Endothelial cell of umbilical vein (primary cell): Measurements from ENCODE around the gene PI4KB. TPM values are rescaled to one million over a fixed set of nuclear protein-coding genes. Genes with fewer than 3 reads are reported as not detected.

Source experiments
- BruUV-seq: library from RNA; stranded (reverse); fragments of 400-500 nt; replicated peaks from 2 replicates; lab custom pipeline; 2021; lab: Mats Ljungman, UMichigan
- CTCF ChIA-PET: fragments of 300-600, 350-600 bp; sonication (Branson Sonifier 250); formaldehyde crosslinking; loops from one replicate; lab custom pipeline; 2021; ENCODE audit warnings: antibody characterized with exemption, inconsistent platforms; lab: Charles Lee
- POLR2A ChIA-PET: fragments of 300-600, 350-600 bp; sonication (Branson Sonifier 250); formaldehyde crosslinking; loops from one replicate; lab custom pipeline; 2021; ENCODE audit warnings: antibody characterized with exemption, inconsistent platforms; lab: Charles Lee
- DNase-seq: peaks from one replicate; pipeline ENCODE4 v3.0.0-alpha.2; 2011; ENCODE audit warnings: low read depth, low spot score
- FAIRE-seq: peaks from 2 replicates; lab custom pipeline; 2011; peaks lifted over from hg19 to GRCh38; lab: Jason Lieb, UNC
- H2AFZ ChIP-seq: 2 replicates; pipeline ENCODE4 v1.6.0; 2012; ENCODE audit warnings: low read depth, low read length, control low read depth, inconsistent platforms
- H3K27ac ChIP-seq: 2 replicates; pipeline ENCODE4 v1.5.1; 2011; ENCODE audit warnings: low read depth, mild to moderate bottlenecking, control low read depth, low read length, moderate library complexity; ENCODE audit not compliant: insufficient read depth
- H3K27me3 ChIP-seq, 2 experiments: 2 replicates each; pipeline versions ENCODE4 v1.6.0 to v1.6.1; 2011; ENCODE audit warnings: low read length in 2 of 2, mixed read lengths in 1 of 2; ENCODE audit not compliant: control insufficient read depth in 2 of 2, insufficient read depth in 2 of 2
- H3K36me3 ChIP-seq, 2 experiments: 2 replicates in 1 of 2; 3 replicates in 1 of 2; pipeline ENCODE4 v1.5.1; 2011; ENCODE audit warnings: low read length in 2 of 2, mild to moderate bottlenecking in 1 of 2, moderate library complexity in 1 of 2; ENCODE audit not compliant: control insufficient read depth in 2 of 2, insufficient read depth in 2 of 2; ENCODE audit errors: extremely low read depth in 1 of 2
- H3K4me1 ChIP-seq: 3 replicates; pipeline ENCODE4 v1.5.1; 2011; ENCODE audit warnings: mild to moderate bottlenecking, low read length; ENCODE audit not compliant: control insufficient read depth, insufficient read depth; ENCODE audit errors: extremely low read depth
- H3K4me2 ChIP-seq: 2 replicates; pipeline ENCODE4 v1.6.1; 2011; ENCODE audit warnings: low read length, control low read depth, mixed read lengths; ENCODE audit not compliant: insufficient read depth
- H3K4me3 ChIP-seq, 3 experiments: fragments of 200-600 bp in 1 of 3; sonication (generic), shearing (Covaris generic) in 1 of 3; replicated peaks in 1 of 3; 2 replicates each; pipeline ENCODE4 v1.5.1; 2011 to 2016; ENCODE audit warnings: control low read depth in 3 of 3, low read length in 3 of 3, mild to moderate bottlenecking in 2 of 3, inconsistent platforms in 1 of 3, low read depth in 1 of 3, moderate library complexity in 1 of 3; ENCODE audit not compliant: insufficient read depth in 1 of 3
- H3K79me2 ChIP-seq: 2 replicates; pipeline ENCODE4 v1.6.0; 2012; ENCODE audit warnings: low read length, inconsistent platforms; ENCODE audit not compliant: control insufficient read depth, insufficient read depth
- H3K9ac ChIP-seq: replicated peaks from 2 replicates; pipeline ENCODE3; 2011; ENCODE audit warnings: low read length, control low read depth; ENCODE audit not compliant: insufficient read depth; ENCODE audit errors: extremely low read depth
- H3K9me1 ChIP-seq: replicated peaks from 3 replicates; pipeline ENCODE4 v1.6.0; 2011; ENCODE audit warnings: mild to moderate bottlenecking, low read length; ENCODE audit not compliant: control insufficient read depth, insufficient read depth; ENCODE audit errors: extremely low read depth
- H3K9me3 ChIP-seq: replicated peaks from 2 replicates; pipeline ENCODE4 v1.5.1; 2012; ENCODE audit warnings: low read length, inconsistent platforms; ENCODE audit not compliant: control insufficient read depth, insufficient read depth
- H4K20me1 ChIP-seq: replicated peaks from 2 replicates; pipeline ENCODE3; 2011; ENCODE audit warnings: mild to moderate bottlenecking, low read length; ENCODE audit not compliant: control insufficient read depth, insufficient read depth; ENCODE audit errors: extremely low read depth
- CTCF ChIP-seq, 2 donors: IDR thresholded peaks; 1 replicate in 1 of 2; 2 replicates in 1 of 2; pipeline ENCODE4 v1.5.1; 2011; ENCODE audit warnings: low read length in 2 of 2, mild to moderate bottlenecking in 2 of 2, moderate library complexity in 2 of 2, control low read depth in 1 of 2, inconsistent platforms in 1 of 2, low read depth in 1 of 2; ENCODE audit not compliant: insufficient read depth in 1 of 2; ENCODE audit errors: extremely low read depth in 1 of 2
- EZH2 ChIP-seq: IDR thresholded peaks from 2 replicates; pipeline ENCODE4 v1.6.1; 2012; ENCODE audit warnings: borderline replicate concordance, low read depth, mild to moderate bottlenecking, moderate library complexity, low read length, inconsistent platforms; ENCODE audit not compliant: severe bottlenecking
- FOS ChIP-seq: IDR thresholded peaks from 2 replicates; pipeline ENCODE4 v1.6.1; 2011; ENCODE audit warnings: mild to moderate bottlenecking, low read length, moderate library complexity, borderline replicate concordance; ENCODE audit not compliant: insufficient read depth
- GATA2 ChIP-seq: IDR thresholded peaks from 2 replicates; pipeline ENCODE4 v1.7.0; 2011; ENCODE audit warnings: low read depth, mild to moderate bottlenecking, moderate library complexity, mixed read lengths, low read length; ENCODE audit not compliant: insufficient read length, insufficient read depth
- JUN ChIP-seq: IDR thresholded peaks from 2 replicates; pipeline ENCODE4 v1.6.1; 2011; ENCODE audit warnings: borderline replicate concordance, low read depth; ENCODE audit not compliant: insufficient read length, insufficient read depth
- MAX ChIP-seq: IDR thresholded peaks from 2 replicates; pipeline ENCODE4 v1.6.1; 2011; ENCODE audit not compliant: insufficient read depth, insufficient read length
- MYC ChIP-seq: IDR thresholded peaks from one replicate; pipeline ENCODE4 v1.6.1; 2011; ENCODE audit warnings: mild to moderate bottlenecking, low read depth, low read length
- POLR2A ChIP-seq: IDR thresholded peaks from 2 replicates; pipeline ENCODE4 v1.6.1; 2012; ENCODE audit warnings: low read depth, mild to moderate bottlenecking, control low read depth, low read length
- POLR2AphosphoS5 ChIP-seq: IDR thresholded peaks from 2 replicates; pipeline ENCODE4 v1.6.1; 2012; ENCODE audit warnings: low read depth, mild to moderate bottlenecking, control low read depth, low read length, moderate library complexity; ENCODE audit not compliant: insufficient read depth
- dilution Hi-C: fragments of 300-500 bp; cut with MboI; formaldehyde crosslinking; loops from one replicate; pipeline ENCODE4 v1.15.0; 2019; ENCODE audit warnings: low sequenced_read_pairs; ENCODE audit not compliant: extremely low pct_ligation_motif_present
- intact Hi-C: fragments of 100-400 bp; cut with micrococcal nuclease; formaldehyde crosslinking; loops from one replicate; pipeline ENCODE4 v1.10.0; 2022
- polyA plus RNA-seq, 4 experiments: library from polyadenylated mRNA; depleted of rRNA in 3 of 4; stranded (reverse) in 3 of 4; unstranded in 1 of 4; fragments of >200 nt; gene quantifications; 2 replicates each; pipeline versions ENCODE4 v1.2.1 to v1.2.3, GENCODE V29; 2011 to 2012; ENCODE audit warnings: missing spikeins in 1 of 4
- total RNA-seq: library from RNA; stranded (reverse); gene quantifications from 2 replicates; pipeline ENCODE4 v1.2.3, GENCODE V29; 2021

Gene PI4KB
- total and polyA plus RNA-seq, 2 donors (not counting 3 experiments of a cell fraction or from before 2014, with no cell fraction given) = 60.9 to 67.8 TPM

GRCh38 chr1:151287767-151288500 lies 39.3 kb downstream of the PI4KB start:
- H3K4me1 ChIP-seq = peaks cover 6% of the 10 kb centered on the region
- no peak overlapping the region for H3K27ac ChIP-seq
- dilution Hi-C loops (no loop called here), intact Hi-C loops (no loop called here)
- H4K20me1 ChIP-seq = no peaks in the 10 kb centered on the region
- H2AFZ ChIP-seq = no peak overlapping the region
- no peak overlapping the region for H3K4me2 ChIP-seq
- H3K9ac ChIP-seq = no peak overlapping the region
- no peak overlapping the region for H3K4me3 ChIP-seq
- H3K9me1 ChIP-seq = no peaks in the 10 kb centered on the region
- DNase-seq (no peak), FAIRE-seq (no peak)
- H3K9me3 ChIP-seq = no peaks in the 10 kb centered on the region
- CTCF ChIA-PET = interaction anchor here (1.1 kb wide), 1 partner anchor 13 kb away, joined by 5 read pairs; no protein-coding TSS in a partner anchor
- H3K27me3 ChIP-seq = no peaks in the 10 kb centered on the region
- H3K36me3 ChIP-seq = peaks cover 2 to 62% of the 10 kb centered on the region in 2 experiments
- no TSS peak for BruUV-seq
- no peak for TF ChIP-seq EZH2
- TF ChIP-seq POLR2A = peak; percentile 32
- no peak for TF ChIP-seq MYC
- TF ChIP-seq MAX = no peak
- TF ChIP-seq JUN = no peak
- TF ChIP-seq POLR2AphosphoS5 = no peak
- POLR2A ChIA-PET = no interaction called here
- peaks cover 8% of the 10 kb centered on the region for H3K79me2 ChIP-seq

- Histone ChIP-seq H3K9ac (no peak overlapping the region), H3K9me1 (no peaks in the 10 kb centered on the region), H4K20me1 (no peaks in the 10 kb centered on the region), H3K36me3 (peaks cover 0 to 56% of the 10 kb centered on the region in 2 experiments), H3K4me3 (no peak overlapping the region), H3K4me1 (peaks cover 6% of the 10 kb centered on the region), H3K27me3 (no peaks in the 10 kb centered on the region), H3K9me3 (no peaks in the 10 kb centered on the region), H2AFZ (no peak overlapping the region), H3K27ac (no peak overlapping the region), H3K4me2 (no peak overlapping the region), H3K79me2 (peaks cover 8% of the 10 kb centered on the region)
- DNase-seq (no peak), FAIRE-seq (no peak)
- dilution Hi-C loops (no loop called here), intact Hi-C loops (no loop called here)
- no TSS peak for BruUV-seq
- no peak for TF ChIP-seq MAX
- TF ChIP-seq FOS = no peak
- no peak for TF ChIP-seq EZH2
- TF ChIP-seq CTCF (IDR thresholded peaks at IDR 0.05; ENCODE audit: extremely low read depth in 1 of 2, insufficient read depth in 1 of 2, low read depth in 1 of 2, low read length in 2 of 2) = no peak
- no peak for TF ChIP-seq JUN
- no peak for TF ChIP-seq POLR2A
- no peak for TF ChIP-seq GATA2
- no peak for TF ChIP-seq MYC
- no peak for TF ChIP-seq POLR2AphosphoS5
- CTCF ChIA-PET = interaction anchor here (1.1 kb wide), 1 partner anchor 14 kb away, joined by 5 read pairs; no protein-coding TSS in a partner anchor
- POLR2A ChIA-PET = no interaction called here
These were observed 39.9 kb downstream of the PI4KB start for GRCh38 chr1:151287341-151287699.
